ENCODE data around the gene GSN.

- TF ChIP-seq CTCF (IDR thresholded peaks at IDR 0.05) = no peak
- no peak for TF ChIP-seq ZFX (IDR thresholded peaks at IDR 0.05; ENCODE audit: borderline replicate concordance)
Measured at GRCh38 chr9:121317737-121318630, 50.0 kb downstream of the GSN start.
